Measurements from ENCODE around the gene LBP.
A peak's percentile ranks its signal among the peaks of the same experiment; 100 is the strongest.

LBP gene

GRCh38 chr20:38357653-38358207 lies 11.4 kb downstream of the LBP start:
- POLR2A ChIA-PET (ENCODE audit: low non-redundant PET), result no interaction called here
- no peak for TF ChIP-seq CTCF (conservative IDR thresholded peaks at IDR 0.05; ENCODE audit: low read depth)
- DNase-seq (ENCODE audit: low spot score), result no peak
- H3K27ac ChIP-seq, result no peak overlapping the region
- CTCF ChIA-PET, result interaction anchor here (0.6 to 0.8 kb wide), 3 partner anchors 20 to 1613 kb away, joined by 3 to 4 read pairs (median 3); no protein-coding TSS in a partner anchor

- POLR2A ChIA-PET (ENCODE audit: low non-redundant PET), result no interaction called here
- CTCF ChIA-PET, result interaction anchor here (0.6 to 0.7 kb wide), 3 partner anchors 21 to 37 kb away, joined by 3 to 5 read pairs (median 4); no protein-coding TSS in a partner anchor
- TF ChIP-seq CTCF (conservative IDR thresholded peaks at IDR 0.05; ENCODE audit: low read depth), result no peak
- DNase-seq (ENCODE audit: low spot score), result no peak
- no peak overlapping the region for H3K27ac ChIP-seq
Observed at GRCh38 chr20:38358556-38358955, 12.3 kb downstream of the LBP start.

- DNase-seq (ENCODE audit: low spot score), result no peak
- H3K27ac ChIP-seq, result no peak overlapping the region
- TF ChIP-seq CTCF (conservative IDR thresholded peaks at IDR 0.05; ENCODE audit: low read depth), result no peak
- ChIA-PET POLR2A (ENCODE audit: low non-redundant PET) (no interaction called here), CTCF (interaction anchor here (0.7 to 1.2 kb wide), 3 partner anchors 23 to 287 kb away, joined by 3 to 5 read pairs (median 3); no protein-coding TSS in a partner anchor)
Observed at GRCh38 chr20:38363004-38363747, 16.9 kb downstream of the LBP start.

- H3K27ac ChIP-seq, result no peak overlapping the region
- ChIA-PET CTCF (interaction anchor here (1.0 to 1.1 kb wide), 2 partner anchors 14 to 31 kb away, joined by 3 to 4 read pairs; no protein-coding TSS in a partner anchor), POLR2A (ENCODE audit: low non-redundant PET) (no interaction called here)
- no peak for TF ChIP-seq CTCF (conservative IDR thresholded peaks at IDR 0.05; ENCODE audit: low read depth)
- peak; percentile 43 for DNase-seq (ENCODE audit: low spot score)
Observed at GRCh38 chr20:38369389-38369788, 23.1 kb downstream of the LBP start.

GRCh38 chr20:38372806-38373205 lies 26.5 kb downstream of the LBP start:
- no peak for DNase-seq (ENCODE audit: low spot score)
- CTCF ChIA-PET, result interaction anchor here (0.6 to 0.8 kb wide), 2 partner anchors 68 to 1308 kb away, joined by 3 to 4 read pairs; no protein-coding TSS in a partner anchor
- POLR2A ChIA-PET (ENCODE audit: low non-redundant PET), result no interaction called here
- no peak for TF ChIP-seq CTCF (conservative IDR thresholded peaks at IDR 0.05; ENCODE audit: low read depth)
- H3K27ac ChIP-seq, result no peak overlapping the region

GRCh38 chr20:38373231-38373867 lies 27.1 kb downstream of the LBP start:
- no peak for TF ChIP-seq CTCF (conservative IDR thresholded peaks at IDR 0.05; ENCODE audit: low read depth)
- ChIA-PET CTCF (interaction anchor here (0.8 kb wide), 2 partner anchors 35 to 68 kb away, joined by 3 read pairs; no protein-coding TSS in a partner anchor), POLR2A (ENCODE audit: low non-redundant PET) (no interaction called here)
- DNase-seq (ENCODE audit: low spot score), result no peak
- H3K27ac ChIP-seq, result no peak overlapping the region
